Effector CD4-positive, alpha-beta T cell (primary cell): Measurements from ENCODE around the gene DNAJC12.

ENCODE experiments used
- DNase-seq: peaks from one replicate; pipeline ENCODE4 v3.0.0-alpha.2; 2020

The DNAJC12 gene

GRCh38 chr10:67760272-67760671 is 77.7 kb downstream of the DNAJC12 start:
- DNase-seq, result no peak
